Ascending aorta (tissue), 2 donors: ENCODE results near the gene XAF1. TPM values are rescaled to one million over a fixed set of nuclear protein-coding genes. Genes with fewer than 3 reads are reported as not detected.

ENCODE experiments used
- DNase-seq, 2 donors: peaks; one replicate each; pipeline ENCODE4 v3.0.0-alpha.2; 2019; ENCODE audit warnings: low spot score in 2 of 2
- H3K27ac ChIP-seq, 2 donors: fragments of 200-600 bp; sonication (generic); one replicate each; pipeline ENCODE4 v1.5.1; 2016 to 2017; ENCODE audit warnings: mild to moderate bottlenecking in 1 of 2
- H3K27me3 ChIP-seq: fragments of 200-600 bp; sonication (generic); one replicate; pipeline ENCODE4 v1.5.1; 2017
- H3K36me3 ChIP-seq, 2 donors: fragments of 200-600 bp; sonication (generic); one replicate each; pipeline ENCODE4 v1.5.1; 2016
- H3K4me1 ChIP-seq, 2 donors: fragments of 200-600 bp; sonication (generic); one replicate each; pipeline ENCODE4 v1.5.1; 2016 to 2017; ENCODE audit warnings: mild to moderate bottlenecking in 1 of 2
- H3K4me3 ChIP-seq, 2 donors: fragments of 200-600 bp; sonication (generic); one replicate each; pipeline ENCODE4 v1.5.1; 2016 to 2017; ENCODE audit warnings: mild to moderate bottlenecking in 1 of 2
- H3K9me3 ChIP-seq, 2 donors: fragments of 200-600 bp; sonication (generic); one replicate each; pipeline ENCODE4 v1.5.1; 2016
- intact Hi-C: fragments of 100-400 bp; cut with DNase I; formaldehyde crosslinking; loops from one replicate; pipeline ENCODE4 v1.15.1; 2023
- total RNA-seq: library from RNA; depleted of rRNA; stranded (reverse); fragments of >200 nt; gene quantifications from one replicate; pipeline ENCODE4 v1.1.0, GENCODE V29; 2016
- TF ChIP-seq, protein P1 (sequence below), 3 experiments: fragments of 200-600 bp in 2 of 3; fragments of 450-650 bp in 1 of 3; sonication (generic) in 2 of 3; IDR thresholded peaks; one replicate each; pipeline ENCODE4 v1.5.1; 2016 to 2019; ENCODE audit warnings: antibody characterized with exemption in 3 of 3, mild to moderate bottlenecking in 1 of 3, moderate library complexity in 1 of 3

The XAF1 gene
- total RNA-seq, 1 donor from 2014 or later = 39.8 TPM

DNA sequence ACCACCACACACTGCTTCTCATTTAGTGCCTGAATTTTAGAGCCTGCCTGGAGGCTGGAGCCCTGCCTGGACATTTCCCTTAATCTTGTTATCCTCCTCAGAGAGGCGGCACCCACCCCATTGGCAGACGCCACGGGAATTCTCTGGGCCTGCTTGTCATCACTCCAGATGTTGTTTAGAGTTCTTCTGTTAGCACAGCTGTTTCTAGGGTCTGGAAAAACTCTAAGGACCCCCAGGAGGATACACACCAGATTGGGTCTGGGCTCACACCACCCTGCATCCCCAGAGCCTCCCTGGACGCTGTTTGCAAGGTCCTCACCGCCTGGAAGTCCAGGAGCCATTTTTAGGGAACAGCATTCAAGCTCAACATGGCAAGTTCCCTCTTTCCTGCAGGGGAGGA is 565 bp upstream of the XAF1 start:
- TF ChIP-seq, protein P1, sequence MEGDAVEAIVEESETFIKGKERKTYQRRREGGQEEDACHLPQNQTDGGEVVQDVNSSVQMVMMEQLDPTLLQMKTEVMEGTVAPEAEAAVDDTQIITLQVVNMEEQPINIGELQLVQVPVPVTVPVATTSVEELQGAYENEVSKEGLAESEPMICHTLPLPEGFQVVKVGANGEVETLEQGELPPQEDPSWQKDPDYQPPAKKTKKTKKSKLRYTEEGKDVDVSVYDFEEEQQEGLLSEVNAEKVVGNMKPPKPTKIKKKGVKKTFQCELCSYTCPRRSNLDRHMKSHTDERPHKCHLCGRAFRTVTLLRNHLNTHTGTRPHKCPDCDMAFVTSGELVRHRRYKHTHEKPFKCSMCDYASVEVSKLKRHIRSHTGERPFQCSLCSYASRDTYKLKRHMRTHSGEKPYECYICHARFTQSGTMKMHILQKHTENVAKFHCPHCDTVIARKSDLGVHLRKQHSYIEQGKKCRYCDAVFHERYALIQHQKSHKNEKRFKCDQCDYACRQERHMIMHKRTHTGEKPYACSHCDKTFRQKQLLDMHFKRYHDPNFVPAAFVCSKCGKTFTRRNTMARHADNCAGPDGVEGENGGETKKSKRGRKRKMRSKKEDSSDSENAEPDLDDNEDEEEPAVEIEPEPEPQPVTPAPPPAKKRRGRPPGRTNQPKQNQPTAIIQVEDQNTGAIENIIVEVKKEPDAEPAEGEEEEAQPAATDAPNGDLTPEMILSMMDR (IDR thresholded peaks at IDR 0.05) = no peak
- intact Hi-C loops = loop anchor here (10.0 kb wide), 1 partner anchor 260 kb away; the partner anchor contains the start of gene RNASEK
- Histone ChIP-seq H3K4me1 (peaks cover 4 to 30% of the 10 kb centered on the region in 2 donors), H3K27ac (peak overlapping the region; percentile 74 to 79), H3K4me3 (peak overlapping the region; percentile 44 to 63), H3K36me3 (peaks cover 9 to 18% of the 10 kb centered on the region in 2 donors), H3K27me3 (no peaks in the 10 kb centered on the region), H3K9me3 (no peaks in the 10 kb centered on the region)
- DNase-seq = peak in 1 of 2 donors; percentile 72

GRCh38 chr17:6756425-6757031 is 682 bp downstream of the XAF1 start:
- no peaks in the 10 kb centered on the region for H3K9me3 ChIP-seq
- H3K4me1 ChIP-seq = peaks cover 4 to 30% of the 10 kb centered on the region in 2 donors
- intact Hi-C loops = loop anchor here (10.0 kb wide), 1 partner anchor 258 kb away; the partner anchor contains the start of gene RNASEK
- TF ChIP-seq, protein P1 (IDR thresholded peaks at IDR 0.05) = no peak
- H3K27me3 ChIP-seq = no peaks in the 10 kb centered on the region
- no peak for DNase-seq
- H3K4me3 ChIP-seq = peak overlapping the region; percentile 44 to 63
- H3K27ac ChIP-seq = peak overlapping the region; percentile 74 to 79
- peaks cover 15 to 21% of the 10 kb centered on the region in 2 donors for H3K36me3 ChIP-seq

DNA sequence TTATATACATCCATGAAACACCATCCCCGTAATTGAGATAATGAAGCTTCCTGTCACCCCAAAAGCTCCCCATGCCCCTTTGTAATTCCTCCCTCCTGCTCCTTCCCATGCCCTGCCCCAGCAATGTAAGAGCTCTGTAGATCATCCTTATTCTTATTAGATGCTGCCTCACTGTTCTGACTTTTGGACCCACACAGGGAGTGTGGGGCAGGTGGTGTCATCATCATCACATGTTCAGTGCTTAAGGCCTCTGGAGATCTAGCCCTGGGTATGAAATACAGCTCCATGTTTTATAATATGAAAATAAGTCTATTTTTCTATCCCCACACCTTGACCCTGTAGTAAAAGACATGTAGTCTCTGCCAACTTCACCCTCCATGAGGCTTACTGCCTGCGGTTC is 1.9 kb downstream of the XAF1 start:
- intact Hi-C loops = loop anchor here (10.0 kb wide), 1 partner anchor 257 kb away; the partner anchor contains the start of gene RNASEK
- Histone ChIP-seq H3K27ac (no peak overlapping the region), H3K36me3 (peaks cover 21 to 28% of the 10 kb centered on the region in 2 donors), H3K4me1 (peaks cover 4 to 21% of the 10 kb centered on the region in 2 donors), H3K27me3 (no peaks in the 10 kb centered on the region), H3K9me3 (no peaks in the 10 kb centered on the region), H3K4me3 (peak overlapping the region in 1 of 2 donors; percentile 63)
- TF ChIP-seq, protein P1 (IDR thresholded peaks at IDR 0.05) = no peak
- DNase-seq = no peak

- peaks cover 43 to 56% of the 10 kb centered on the region in 2 donors for H3K36me3 ChIP-seq
Observed at GRCh38 chr17:6761779-6762178, 5.9 kb downstream of the XAF1 start.

GRCh38 chr17:6768447-6768846 is 12.6 kb downstream of the XAF1 start:
- H3K36me3 ChIP-seq = peaks cover 85 to 89% of the 10 kb centered on the region in 2 donors
- no peaks in the 10 kb centered on the region for H3K4me1 ChIP-seq
- TF ChIP-seq, protein P1 (IDR thresholded peaks at IDR 0.05) = no peak
- H3K27me3 ChIP-seq = no peaks in the 10 kb centered on the region
- H3K27ac ChIP-seq = no peak overlapping the region
- H3K4me3 ChIP-seq = no peak overlapping the region
- DNase-seq = no peak
- intact Hi-C loops = no loop called here
- peaks cover 11 to 40% of the 10 kb centered on the region in 2 donors for H3K9me3 ChIP-seq

More at GRCh38 chr17:6761779-6762178, 5.9 kb downstream of the XAF1 start:
- no peak for DNase-seq
- Histone ChIP-seq H3K9me3 (peaks cover 0 to 2% of the 10 kb centered on the region in 2 donors), H3K27ac (no peak overlapping the region), H3K4me3 (no peak overlapping the region), H3K27me3 (no peaks in the 10 kb centered on the region), H3K4me1 (peaks cover 0 to 5% of the 10 kb centered on the region in 2 donors)
- TF ChIP-seq, protein P1 (IDR thresholded peaks at IDR 0.05) = no peak
- intact Hi-C loops = no loop called here
